Right lobe of liver (tissue), 6 donors: ENCODE measurements around the gene KLHDC7B. TPM values are rescaled to one million over a fixed set of nuclear protein-coding genes. Genes with fewer than 3 reads are reported as not detected.

Source experiments
- ATAC-seq, 4 donors: fragments of 200-7000 bp; cut with Tn5 transposase; one replicate each; pipeline ENCODE4 v1.9.1; 2020; ENCODE audit warnings: mild to moderate bottlenecking in 4 of 4, moderate library complexity in 4 of 4
- DNase-seq, 3 donors: peaks; one replicate each; pipeline ENCODE4 v3.0.0-alpha.2; 2020
- H3K27ac ChIP-seq, 3 donors: fragments of 200-600 bp; one replicate each; pipeline ENCODE4 v1.8.0; 2022
- H3K27me3 ChIP-seq, 2 donors: fragments of 200-600 bp; one replicate each; pipeline ENCODE4 v1.8.0; 2022
- H3K36me3 ChIP-seq, 4 donors: fragments of 200-600 bp; sonication (generic) in 1 of 4; one replicate each; pipeline versions ENCODE4 v1.5.1 to v1.8.0; 2017 to 2022; ENCODE audit warnings: control low read depth in 1 of 4
- H3K4me1 ChIP-seq, 4 donors: fragments of 200-600 bp; sonication (generic) in 1 of 4; one replicate each; pipeline versions ENCODE4 v1.5.1 to v1.8.0; 2017 to 2022; ENCODE audit warnings: control low read depth in 1 of 4
- H3K4me3 ChIP-seq, 3 donors: fragments of 200-600 bp; one replicate each; pipeline ENCODE4 v1.8.0; 2022
- H3K9me3 ChIP-seq, 4 donors: fragments of 200-600 bp; sonication (generic) in 1 of 4; one replicate each; pipeline versions ENCODE4 v1.5.1 to v1.8.0; 2017 to 2022; ENCODE audit warnings: control low read depth in 1 of 4
- CTCF ChIP-seq, 4 donors: fragments of 200-600 bp in 3 of 4; fragments of 450-650 bp in 1 of 4; IDR thresholded peaks; one replicate each; pipeline versions ENCODE4 v1.5.1 to v1.8.0; 2016 to 2022; ENCODE audit warnings: antibody characterized with exemption in 4 of 4, mild to moderate bottlenecking in 2 of 4
- POLR2A ChIP-seq: fragments of 450-650 bp; IDR thresholded peaks from one replicate; pipeline ENCODE4 v1.6.1; 2017; ENCODE audit warnings: antibody characterized with exemption, mild to moderate bottlenecking
- WGBS: methylation state at CpG from one replicate; pipeline ENCODE4 v1.1.6; 2018; ENCODE audit warnings: low coverage, low lambda C conversion rate; ENCODE audit not compliant: insufficient coverage; ENCODE audit errors: missing lambda C conversion rate; 5-methylcytosine and 5-hydroxymethylcytosine counted together
- intact Hi-C, 2 donors: fragments of 100-400 bp; cut with DNase I; formaldehyde crosslinking; loops; one replicate each; pipeline versions ENCODE4 v1.11.2 to v1.14.1; 2022
- total RNA-seq, 6 experiments: library from RNA; depleted of rRNA in 2 of 6; stranded (reverse); fragments of >200 nt in 2 of 6; fragmentation: NEBNext Ultra II Directional in 3 of 6; extraction: Animal tissue kit (Norgen Biotek cat#: 25700) in 3 of 6; gene quantifications; one replicate each; pipeline versions ENCODE4 v1.1.0 to v1.2.4, GENCODE V29; 2016 to 2023
- donor health status: DM: no; HTN: yes; CAD: no.
- donor health status: DM: no; HTN: no; CAD: no.
- donor health status: DM: no; HTN: no; CAD: no.
- donor health status: DM: no; HTN: yes; CAD: no.
- donor health status: DM: no; HTN: yes; CAD: no.

The KLHDC7B gene
- total RNA-seq, 6 experiments from 2014 or later: 0.07 to 1.4 (median 0.62) TPM; not detected in 2

- no peaks in the 10 kb centered on the region for H3K27me3 ChIP-seq
- WGBS: 54% methylated on average over 3 of the region's 5 CpGs
- H3K4me3 ChIP-seq: no peak overlapping the region
- H3K4me1 ChIP-seq: peaks cover 0 to under 1% (median 0%) of the 10 kb centered on the region in 4 donors
- H3K27ac ChIP-seq: no peak overlapping the region
- H3K9me3 ChIP-seq: no peaks in the 10 kb centered on the region
- TF ChIP-seq POLR2A: no peak
- TF ChIP-seq CTCF (IDR thresholded peaks at IDR 0.05): peak in 2 of 4 donors; percentile 34 to 35
- intact Hi-C loops: no loop called here
- peak in 3 of 4 donors; percentile 5 to 54 (median 45) for ATAC-seq
- peaks cover 0 to 9% (median 2%) of the 10 kb centered on the region in 4 donors for H3K36me3 ChIP-seq
- DNase-seq: no peak
Measured at GRCh38 chr22:50576070-50576469, 30.4 kb downstream of the KLHDC7B start.

GRCh38 chr22:50576806-50577696 is 31.4 kb downstream of the KLHDC7B start:
- TF ChIP-seq CTCF (IDR thresholded peaks at IDR 0.05): no peak
- TF ChIP-seq POLR2A: no peak
- H3K27ac ChIP-seq: no peak overlapping the region
- peaks cover 0 to 4% (median 0%) of the 10 kb centered on the region in 4 donors for H3K4me1 ChIP-seq
- no peaks in the 10 kb centered on the region for H3K27me3 ChIP-seq
- H3K4me3 ChIP-seq: no peak overlapping the region
- intact Hi-C loops: no loop called here
- WGBS: 84% methylated on average over 6 of the region's 18 CpGs
- peaks cover 0 to 4% (median 0%) of the 10 kb centered on the region in 4 donors for H3K36me3 ChIP-seq
- ATAC-seq (no peak), DNase-seq (no peak)
- H3K9me3 ChIP-seq: no peaks in the 10 kb centered on the region

- Histone ChIP-seq H3K27ac (no peak overlapping the region), H3K9me3 (no peaks in the 10 kb centered on the region), H3K27me3 (no peaks in the 10 kb centered on the region), H3K4me3 (no peak overlapping the region), H3K4me1 (peaks cover 0 to 4% (median 0%) of the 10 kb centered on the region in 4 donors), H3K36me3 (peaks cover 0 to 4% (median 0%) of the 10 kb centered on the region in 4 donors)
- 83% methylated on average over 3 of the region's 23 CpGs for WGBS
- intact Hi-C loops: no loop called here
- no peak for DNase-seq
- TF ChIP-seq CTCF (IDR thresholded peaks at IDR 0.05): no peak
- no peak for TF ChIP-seq POLR2A
- ATAC-seq: no peak
Measured at GRCh38 chr22:50577697-50577986, 31.9 kb downstream of the KLHDC7B start.

GRCh38 chr22:50577987-50578775 is 32.5 kb downstream of the KLHDC7B start, which contains the start of gene CPT1B:
Gene CPT1B (minus strand): TSS chr22:50578427. CDS start chr22:50577915, 512 bp downstream.
- Histone ChIP-seq H3K4me1 (peaks cover 0 to 4% (median 0%) of the 10 kb centered on the region in 4 donors), H3K4me3 (no peak within 1 kb of the TSS), H3K36me3 (peaks cover 0 to 4% (median 0%) of the 10 kb centered on the region in 4 donors), H3K9me3 (no peaks in the 10 kb centered on the region), H3K27me3 (no peaks in the 10 kb centered on the region), H3K27ac (no peak within 1 kb of the TSS)
- ATAC-seq (no peak), DNase-seq (no peak)
- TF ChIP-seq POLR2A (no peak), CTCF (IDR thresholded peaks at IDR 0.05) (no peak)
- 35% methylated on average over 7 of the region's 63 CpGs for WGBS
- intact Hi-C loops: no loop called here
